Measurements from ENCODE around the gene NEK1.

DNA sequence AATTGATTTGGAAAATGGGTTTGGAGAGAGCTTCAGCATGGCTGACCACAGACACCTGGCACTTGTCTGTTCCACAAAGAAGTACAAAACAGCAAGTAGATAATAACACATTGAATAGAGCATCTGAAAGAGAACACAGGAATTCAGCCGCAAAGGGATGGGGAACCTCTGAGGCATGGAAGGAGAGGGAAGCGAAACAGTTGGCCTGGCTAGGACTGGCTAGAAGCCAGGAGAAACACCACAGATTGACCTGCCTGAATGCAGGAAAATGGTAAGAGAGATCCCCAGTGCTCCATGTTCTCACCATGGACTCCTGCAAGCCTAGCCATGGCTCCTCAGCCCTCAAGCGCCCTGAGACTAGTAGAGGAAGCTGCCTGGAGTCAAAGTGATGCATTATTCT lies 171.9 kb downstream of the NEK1 start:
- TF ChIP-seq, protein P1, sequence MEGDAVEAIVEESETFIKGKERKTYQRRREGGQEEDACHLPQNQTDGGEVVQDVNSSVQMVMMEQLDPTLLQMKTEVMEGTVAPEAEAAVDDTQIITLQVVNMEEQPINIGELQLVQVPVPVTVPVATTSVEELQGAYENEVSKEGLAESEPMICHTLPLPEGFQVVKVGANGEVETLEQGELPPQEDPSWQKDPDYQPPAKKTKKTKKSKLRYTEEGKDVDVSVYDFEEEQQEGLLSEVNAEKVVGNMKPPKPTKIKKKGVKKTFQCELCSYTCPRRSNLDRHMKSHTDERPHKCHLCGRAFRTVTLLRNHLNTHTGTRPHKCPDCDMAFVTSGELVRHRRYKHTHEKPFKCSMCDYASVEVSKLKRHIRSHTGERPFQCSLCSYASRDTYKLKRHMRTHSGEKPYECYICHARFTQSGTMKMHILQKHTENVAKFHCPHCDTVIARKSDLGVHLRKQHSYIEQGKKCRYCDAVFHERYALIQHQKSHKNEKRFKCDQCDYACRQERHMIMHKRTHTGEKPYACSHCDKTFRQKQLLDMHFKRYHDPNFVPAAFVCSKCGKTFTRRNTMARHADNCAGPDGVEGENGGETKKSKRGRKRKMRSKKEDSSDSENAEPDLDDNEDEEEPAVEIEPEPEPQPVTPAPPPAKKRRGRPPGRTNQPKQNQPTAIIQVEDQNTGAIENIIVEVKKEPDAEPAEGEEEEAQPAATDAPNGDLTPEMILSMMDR (optimal IDR thresholded peaks at IDR 0.05 in 1 of 3, IDR thresholded peaks at IDR 0.05 in 1 of 3, conservative IDR thresholded peaks at IDR 0.05 in 1 of 3; ENCODE audit: extremely low read depth in 1 of 3, insufficient read depth in 2 of 3, low read length in 3 of 3): no peak
- no peak for TF ChIP-seq EZH2 (IDR thresholded peaks at IDR 0.05; ENCODE audit: low read length)

Data from keratinocyte (primary cell).